HG03442 (cell line): ENCODE data around the gene PAOX.
"Not testable (repeated sequence)": the region's sequence is repeated elsewhere in the genome, so short reads cannot be mapped to it uniquely, and the experiment has no call there.

Experiments used
- ATAC-seq: cut with Tn5 transposase; IDR thresholded peaks from one replicate; pipeline ENCODE4 v1.9.1; 2021; ENCODE audit warnings: mild to moderate bottlenecking, moderate library complexity; ENCODE audit not compliant: unreplicated experiment

PAOX gene

DNA sequence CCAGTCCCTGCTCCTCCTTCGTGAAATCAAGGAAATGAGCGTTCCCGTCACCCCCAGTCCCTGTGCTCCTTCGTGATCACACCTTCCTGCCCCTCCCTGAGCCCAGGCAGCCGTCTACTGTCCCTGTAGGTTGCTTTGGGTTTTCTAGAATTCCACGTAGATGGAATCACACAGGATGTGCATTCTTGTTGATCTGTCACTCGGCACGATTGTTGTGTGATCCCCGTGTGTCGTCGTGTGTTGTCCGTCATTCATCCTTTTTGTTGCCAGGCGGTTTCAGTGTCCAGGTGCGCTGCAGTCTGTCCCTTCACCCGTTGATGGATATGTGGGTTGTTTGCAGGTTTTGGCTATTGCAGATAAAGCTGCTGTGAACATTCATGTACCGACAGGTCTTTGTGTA, 24.3 kb downstream of the PAOX start:
- ATAC-seq: no peak

DNA sequence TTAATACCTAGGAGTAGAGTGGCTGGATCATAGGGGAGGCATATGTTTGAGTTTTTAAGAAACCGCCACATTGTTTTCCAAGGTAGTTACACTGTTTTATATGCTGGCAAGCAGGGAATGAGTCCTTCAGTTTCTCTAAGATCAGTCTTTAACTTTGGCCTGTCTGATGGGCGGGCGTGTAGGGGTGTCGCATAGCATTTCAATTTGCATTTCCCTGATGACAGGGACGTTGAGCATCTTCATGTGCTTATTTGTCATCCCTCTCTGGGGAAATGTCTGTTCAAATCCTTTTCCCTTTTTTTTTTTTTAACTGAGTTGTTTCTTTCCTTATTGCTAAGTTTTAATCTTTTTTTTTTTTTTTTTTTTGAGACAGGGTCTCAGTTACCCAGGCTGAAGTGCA, 24.7 kb downstream of the PAOX start:
- ATAC-seq: no peak

DNA sequence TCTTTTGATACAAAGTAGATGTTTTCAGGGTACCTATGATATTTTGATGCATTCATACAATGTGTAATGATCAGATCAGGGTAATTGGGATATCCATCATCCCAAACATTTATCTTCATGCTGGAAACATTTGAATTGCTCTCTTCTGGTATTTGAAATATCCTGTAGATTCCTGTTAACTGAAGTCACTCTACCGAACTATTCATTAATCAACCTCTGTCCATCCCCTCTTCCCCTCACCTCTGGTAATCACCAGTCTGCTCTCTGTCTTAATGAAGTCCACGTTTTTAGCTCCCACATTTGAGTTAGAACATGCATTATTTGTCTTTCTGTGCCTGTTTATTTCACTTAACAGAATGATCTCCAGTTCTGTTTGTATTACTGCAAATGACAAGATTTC, 26.2 kb downstream of the PAOX start:
- ATAC-seq: no peak

DNA sequence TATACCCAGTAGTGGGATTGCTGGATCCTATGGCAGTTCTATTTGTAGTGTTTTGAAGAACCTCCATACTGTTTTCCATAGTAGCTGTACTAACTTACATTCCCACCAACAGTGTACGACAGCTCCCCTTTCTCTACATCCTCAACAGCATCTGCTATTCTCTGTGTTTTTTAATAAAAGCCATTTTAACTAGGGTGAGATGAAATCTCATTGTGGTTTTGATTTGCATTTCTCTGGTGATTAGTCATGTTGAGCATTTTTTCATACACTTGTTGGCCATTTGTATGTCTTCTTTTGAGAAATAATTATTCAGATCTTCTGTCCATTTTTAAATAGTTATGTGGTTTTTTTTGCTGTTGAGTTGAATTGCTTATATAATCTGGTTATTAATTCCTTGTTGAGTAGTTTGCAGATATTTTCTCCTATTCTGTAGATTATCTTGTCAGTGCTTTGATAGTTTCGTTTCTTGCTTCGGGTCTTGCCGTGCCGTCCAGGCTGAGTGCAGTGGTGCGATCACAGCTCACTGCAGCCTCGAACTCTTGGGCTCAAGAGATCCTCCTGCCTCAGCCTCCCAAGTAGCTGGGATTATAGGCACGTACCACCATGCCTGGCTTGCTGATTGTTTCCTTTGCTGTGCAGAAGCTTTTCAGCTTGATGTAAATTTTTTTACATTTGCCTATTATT, 26.9 kb downstream of the PAOX start:
- peak; percentile 40 for ATAC-seq

DNA sequence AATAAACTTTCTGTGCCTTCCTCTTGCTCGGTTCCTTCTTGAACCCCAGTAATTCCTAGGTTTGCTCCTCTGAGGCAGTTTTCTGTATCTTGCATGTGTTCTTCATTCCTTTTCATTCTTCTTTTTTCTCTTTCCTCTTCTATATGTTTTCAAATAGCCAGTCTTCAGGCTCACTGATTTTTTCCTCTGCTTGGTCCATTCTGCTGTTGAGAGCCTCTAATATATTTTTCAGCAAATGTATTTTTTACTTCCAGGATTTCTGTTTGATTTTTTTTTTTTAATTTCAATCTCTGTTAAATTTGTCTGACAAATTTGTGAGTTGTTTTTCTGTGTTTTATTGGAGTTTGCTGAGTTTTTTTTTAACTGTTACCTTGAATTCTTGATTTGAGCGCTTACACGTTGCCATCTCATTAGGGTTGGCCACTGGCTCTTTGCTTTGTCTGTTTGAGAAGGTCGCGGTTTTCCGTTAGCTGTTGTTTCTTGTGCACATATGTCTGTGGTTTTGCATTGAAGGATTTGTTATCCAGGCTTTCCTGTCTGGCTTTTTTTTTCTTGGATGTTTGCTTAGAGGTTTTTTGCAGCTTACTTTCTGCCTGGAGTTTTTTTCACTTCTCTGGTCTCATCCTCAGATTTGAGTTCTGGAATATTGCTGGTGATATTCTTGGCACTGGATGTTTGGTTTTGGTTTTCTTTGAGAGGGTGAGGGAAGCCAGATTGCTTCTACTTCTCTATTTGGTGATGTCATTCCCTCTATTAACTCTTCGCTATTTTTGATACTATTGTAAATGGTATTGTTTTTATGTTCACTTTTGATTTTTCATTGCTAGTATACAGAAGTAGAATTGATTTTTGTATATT, 32.7 kb downstream of the PAOX start:
- no peak for ATAC-seq

DNA sequence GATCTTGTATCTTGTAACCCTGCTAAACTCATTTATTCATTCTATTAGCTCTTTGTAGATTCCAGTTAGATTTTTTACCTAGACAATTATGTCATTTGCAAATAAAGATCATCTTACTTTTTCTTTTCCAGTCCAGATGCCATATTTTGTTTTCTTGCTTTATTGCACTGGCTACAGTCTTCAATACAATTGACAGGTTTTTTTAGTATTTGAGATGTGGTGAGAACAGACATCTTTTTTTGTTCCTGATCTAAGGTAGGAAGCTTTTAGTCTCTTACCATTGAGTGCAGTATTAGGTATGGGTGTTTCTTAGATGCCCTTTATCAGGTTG, 33.3 kb downstream of the PAOX start:
- no peak for ATAC-seq

DNA sequence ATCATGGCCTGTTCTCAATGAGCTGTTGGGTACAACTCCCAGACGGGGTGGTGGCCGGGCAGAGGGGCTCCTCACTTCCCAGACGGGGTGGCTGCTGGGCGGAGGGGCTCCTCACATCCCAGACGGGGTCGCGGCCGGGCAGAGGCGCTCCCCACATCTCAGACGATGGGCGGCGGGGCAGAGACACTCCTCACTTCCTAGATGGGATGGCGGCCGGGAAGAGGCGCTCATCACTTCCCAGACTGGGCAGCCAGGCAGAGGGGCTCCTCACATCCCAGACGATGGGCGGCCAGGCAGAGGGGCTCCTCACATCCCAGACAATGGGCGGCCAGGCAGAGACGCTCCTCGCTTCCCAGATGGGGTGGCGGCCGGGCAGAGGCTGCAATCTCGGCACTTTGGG, 35.3 kb downstream of the PAOX start:
- ATAC-seq: not testable (repeated sequence)

DNA sequence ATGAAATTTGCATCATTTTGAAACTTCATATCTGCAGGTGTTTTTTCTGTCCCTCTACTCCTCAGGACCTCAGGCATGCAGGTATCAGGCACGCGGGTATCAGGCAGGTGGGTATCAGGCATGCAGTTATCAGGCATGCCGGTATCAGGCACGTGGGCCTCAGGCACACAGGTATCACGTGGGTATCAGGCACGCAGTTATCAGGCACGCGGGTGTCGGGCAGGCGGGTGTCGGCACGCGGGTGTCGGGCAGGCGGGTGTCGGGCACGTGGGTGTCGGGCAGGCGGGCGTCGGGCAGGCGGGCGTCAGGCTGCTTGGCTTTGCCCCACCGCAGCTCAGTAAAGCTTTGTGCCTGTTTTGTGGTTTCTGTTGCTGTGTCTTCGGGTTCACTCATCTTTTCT, 36.7 kb downstream of the PAOX start:
- ATAC-seq: no peak

DNA sequence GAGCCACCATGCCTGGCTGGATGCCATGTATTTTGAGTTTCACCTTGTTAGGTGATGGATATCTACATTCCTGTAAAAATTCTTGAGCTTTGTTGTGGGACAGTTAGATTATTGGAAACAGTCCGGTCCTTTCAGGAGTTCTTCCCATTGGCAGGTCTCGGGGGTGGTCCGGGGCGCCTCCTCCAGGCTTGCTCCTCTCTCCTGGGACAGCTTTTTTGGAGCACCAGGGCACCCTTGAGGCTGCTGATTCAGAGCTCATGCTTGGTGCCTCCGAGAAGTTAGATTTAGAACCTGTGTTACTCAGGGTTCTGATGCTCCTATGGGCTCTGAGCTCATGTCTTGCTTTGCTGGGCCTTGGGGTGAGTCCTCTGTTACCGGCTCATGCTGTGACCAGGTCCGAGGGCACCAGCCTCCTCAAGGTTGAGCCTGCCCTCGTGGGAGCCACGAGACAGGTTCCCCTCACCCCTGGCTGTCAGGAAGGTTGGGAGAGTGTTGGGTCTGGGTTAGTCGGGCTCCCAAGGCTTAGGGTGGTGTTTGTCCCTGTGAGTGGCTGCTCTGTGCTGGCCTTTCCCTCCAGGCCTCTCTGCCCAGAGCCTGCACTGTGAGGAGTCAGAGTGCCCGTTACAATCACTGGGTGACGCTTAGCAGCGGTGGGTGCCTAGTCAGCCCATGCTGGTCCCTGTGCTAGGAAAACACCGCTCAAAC, 39.4 kb downstream of the PAOX start:
- no peak for ATAC-seq

DNA sequence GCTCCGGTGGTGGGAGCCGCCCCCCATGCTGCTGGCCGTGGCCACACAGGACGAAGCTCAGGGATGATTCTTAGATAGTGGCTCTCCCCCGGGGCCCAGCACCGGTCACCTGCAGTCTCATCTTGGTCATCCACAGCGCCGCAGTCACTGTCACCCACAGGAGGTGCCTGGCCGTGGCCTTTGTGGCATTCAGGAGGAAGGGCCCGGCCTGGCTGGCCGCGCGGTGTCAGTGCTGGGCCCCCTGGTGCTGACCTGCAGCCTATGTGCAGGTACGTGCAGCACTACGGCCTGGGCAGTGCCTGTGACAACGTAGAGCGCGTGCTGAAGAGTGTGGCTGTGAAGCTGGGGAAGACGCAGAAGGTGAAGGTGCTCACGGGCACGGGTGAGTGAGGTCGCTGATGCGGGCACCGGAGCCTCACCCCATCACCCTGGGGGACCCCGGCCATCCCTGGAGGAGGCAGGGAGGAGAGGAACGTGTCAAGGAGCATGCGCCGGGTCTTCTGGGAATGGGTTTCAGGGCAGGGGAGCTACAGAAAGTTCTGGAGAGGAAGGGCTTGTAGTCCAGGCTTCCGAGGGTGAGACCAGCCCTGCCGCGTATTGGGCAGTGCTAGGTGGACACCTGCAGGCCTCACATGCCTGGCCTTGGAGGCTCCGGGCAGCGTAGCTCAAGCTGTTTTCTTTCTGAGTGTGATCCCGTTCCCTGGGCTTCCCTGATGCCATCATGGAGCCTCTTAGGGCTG, 40.3 kb downstream of the PAOX start:
- ATAC-seq: no peak

DNA sequence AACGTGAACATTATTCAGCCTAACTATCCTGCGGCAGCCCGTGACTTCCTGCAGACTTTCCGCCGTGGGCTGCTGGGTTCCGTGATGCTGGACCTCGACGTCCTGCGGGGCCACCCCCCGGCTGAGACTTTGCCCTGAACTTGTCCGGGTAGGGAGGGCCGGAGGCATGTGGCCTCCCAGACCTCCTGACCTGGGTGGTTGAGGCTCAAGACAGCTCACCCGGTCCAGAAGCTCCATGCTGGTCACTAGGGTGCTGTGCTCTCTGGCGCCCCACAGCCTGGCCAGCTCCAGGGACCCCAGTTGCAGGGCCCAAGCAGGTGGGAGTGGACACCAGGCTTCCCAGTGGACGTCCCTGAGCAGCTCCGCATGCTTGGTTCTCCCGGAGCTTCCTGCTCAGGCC, 41.0 kb downstream of the PAOX start:
- no peak for ATAC-seq

DNA sequence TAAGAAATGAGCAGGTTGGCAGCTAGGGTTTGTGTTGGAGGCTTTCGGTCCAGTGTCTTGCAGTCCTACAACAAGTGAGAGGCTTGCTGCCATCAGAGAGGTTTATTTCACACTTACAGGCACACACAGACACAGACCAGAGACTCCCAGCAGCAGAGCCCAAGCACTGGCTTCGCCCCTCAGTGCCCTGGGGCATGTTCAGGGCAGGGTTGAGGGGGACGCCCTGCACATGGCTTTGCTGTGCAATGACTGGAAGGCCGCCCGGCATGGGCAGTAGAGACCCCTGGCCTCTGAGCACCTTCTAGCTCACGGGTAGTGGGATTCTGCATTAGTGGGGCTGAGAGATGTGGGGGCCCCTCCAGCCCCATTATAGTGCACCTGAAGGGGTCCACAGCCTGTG, 41.5 kb downstream of the PAOX start:
- no peak for ATAC-seq

DNA sequence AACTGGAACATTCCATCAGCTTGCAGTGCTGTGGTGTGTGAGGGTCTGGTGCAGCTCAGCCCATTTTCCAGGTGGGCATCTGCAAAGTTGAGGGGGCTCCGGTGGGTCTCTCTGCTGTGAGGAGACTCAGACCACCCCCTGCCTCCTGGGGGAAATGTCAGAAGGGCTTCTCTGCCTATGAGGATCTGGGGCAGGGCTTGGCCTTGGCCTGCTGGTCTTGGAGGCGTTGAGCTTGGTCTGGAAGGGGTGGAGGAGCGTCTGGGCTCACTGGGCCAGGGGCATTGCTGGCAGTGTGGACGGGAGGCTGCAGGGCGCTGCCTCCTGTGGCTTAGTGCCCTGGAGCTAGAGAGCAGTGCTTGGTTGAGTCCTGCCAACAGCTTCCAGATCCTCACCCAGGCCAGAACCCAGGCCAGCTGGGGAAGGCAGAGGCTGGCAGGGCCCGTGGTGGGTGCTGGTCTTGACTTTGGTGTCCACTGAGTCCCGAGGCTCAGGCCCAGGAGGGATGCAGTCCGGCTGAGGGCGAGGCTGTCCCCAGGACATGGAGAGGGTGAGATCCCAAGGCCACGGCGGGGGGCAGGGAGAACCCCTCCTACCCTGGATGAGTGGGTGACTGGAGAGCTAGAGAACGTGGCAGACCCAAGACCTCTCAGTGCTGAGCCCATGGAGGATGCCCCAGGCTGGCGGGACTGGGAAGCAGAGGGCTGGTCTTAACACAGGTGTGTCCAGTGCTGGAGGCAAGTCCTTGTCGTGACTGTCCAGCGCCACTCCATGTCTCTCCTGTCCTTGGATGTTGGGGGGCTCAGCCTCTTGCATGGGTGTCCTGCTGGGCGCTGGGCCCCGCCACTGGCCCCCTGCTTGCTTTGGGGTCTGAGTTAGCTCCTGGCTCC, 42.5 kb downstream of the PAOX start:
- ATAC-seq: no peak

DNA sequence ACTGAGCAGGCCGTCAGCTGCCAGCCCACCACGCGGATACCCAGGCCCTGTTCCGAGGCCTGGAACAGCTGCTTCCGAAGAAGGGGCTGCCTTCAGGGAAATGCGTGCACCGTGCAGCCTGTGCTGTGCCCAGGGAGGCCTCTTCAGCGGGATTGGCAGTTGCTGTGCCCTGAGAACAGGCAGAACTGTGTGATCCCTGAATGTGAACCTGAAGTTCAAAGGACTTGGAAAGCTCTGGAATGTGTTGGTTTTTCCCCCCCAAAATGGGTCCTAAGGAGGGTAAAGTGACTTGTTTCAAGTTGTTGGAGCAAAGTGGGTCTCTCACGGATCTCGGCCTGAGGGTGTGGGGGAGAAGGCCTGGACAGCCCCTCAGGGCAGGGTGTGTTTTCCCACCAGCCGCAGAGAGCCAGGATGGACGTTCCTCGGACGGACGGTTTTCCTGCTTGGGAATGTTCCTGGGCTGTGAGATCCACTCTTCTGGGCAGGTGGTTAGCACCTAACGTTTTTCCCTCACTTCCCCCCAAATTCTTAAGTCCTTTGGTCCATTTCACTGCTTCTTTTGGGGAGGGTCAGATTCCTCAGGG, 43.3 kb downstream of the PAOX start:
- no peak for ATAC-seq

DNA sequence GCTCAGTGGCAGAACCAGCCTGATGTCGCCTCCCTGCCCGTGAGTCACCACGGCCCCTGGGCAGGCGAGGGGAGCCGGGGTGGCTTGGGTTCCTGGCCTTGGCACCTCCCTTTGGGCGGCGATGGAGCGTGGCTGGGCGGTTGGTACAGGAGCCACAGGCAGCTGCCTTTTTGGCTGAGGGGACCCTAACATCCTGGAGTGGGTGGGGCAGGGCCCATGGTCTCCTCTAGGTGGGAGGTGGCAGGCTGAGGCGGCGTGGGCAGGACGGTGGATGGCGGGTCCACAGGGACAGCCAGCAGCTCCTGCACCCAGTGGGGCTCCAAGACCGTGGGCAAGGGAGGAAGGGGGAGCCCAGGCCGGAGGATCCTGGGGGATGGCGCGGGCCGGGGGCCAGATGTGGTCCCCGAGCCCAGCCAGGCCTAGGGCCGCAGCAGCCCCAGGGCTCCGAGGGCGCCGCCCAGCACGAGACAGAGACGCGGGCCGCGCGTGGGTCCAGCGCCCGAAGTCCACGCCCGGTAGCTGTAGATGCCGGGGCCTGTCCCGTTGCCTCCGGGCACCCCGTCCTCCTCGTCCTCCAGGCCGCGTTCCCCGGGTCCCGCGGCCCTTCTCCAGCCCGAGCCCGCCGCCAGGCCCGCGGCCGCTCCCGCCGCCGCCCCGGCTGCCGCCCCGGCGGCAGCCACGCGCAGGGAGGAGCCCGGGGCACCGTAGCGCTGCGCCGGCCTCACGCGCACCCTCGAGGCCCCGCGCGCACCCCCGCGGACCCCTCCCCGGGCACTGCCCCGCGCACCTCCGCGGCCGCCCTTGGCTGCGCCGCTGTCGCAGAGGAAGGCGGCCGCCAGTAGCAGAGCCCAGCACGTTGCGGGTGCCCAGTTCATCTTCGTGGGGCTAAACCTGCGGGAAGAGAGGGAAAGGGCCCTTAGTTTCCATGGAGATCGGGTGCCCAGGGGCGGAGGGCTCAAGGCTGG, 44.0 kb downstream of the PAOX start:
- no peak for ATAC-seq

DNA sequence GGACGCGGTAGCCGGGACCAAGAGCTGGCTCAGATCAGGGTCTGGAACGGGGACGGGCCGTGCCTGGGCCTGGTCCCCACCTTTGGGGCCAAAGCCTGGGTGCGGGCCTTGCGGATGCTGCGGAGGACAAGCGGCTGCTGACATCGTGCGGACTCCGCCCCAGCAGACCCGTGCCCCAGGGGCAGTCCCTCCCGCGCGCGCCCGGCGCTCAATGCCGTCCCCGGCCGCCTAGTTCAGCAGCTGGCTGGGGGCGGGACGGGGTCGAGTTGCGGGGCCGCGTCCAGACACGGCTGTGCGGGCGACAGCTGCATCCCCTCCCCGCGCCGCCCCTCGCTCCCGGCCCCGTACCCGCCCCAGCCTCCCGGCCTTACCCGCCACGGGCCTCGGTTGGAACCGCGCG, 45.0 kb downstream of the PAOX start:
- not testable (repeated sequence) for ATAC-seq

DNA sequence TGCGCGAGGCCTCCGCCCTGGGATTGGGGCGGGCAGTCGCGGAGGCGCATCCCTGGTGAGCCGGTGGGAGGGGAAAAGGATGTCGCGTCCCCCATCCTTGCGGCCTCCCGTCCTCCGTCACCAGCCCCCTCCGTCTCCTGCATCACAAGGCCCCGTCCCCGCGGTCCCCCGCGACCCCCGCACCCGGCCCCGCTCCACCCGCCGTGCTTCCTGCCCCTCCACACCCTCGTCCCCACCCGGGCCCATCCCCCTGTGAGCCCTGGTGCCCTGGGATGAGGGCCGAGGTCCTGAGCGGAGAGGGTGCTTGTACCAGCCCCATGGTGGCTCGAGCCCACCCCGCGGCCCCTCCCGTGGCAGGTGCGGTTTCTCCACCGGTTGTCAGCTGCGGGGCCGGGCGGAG, 45.5 kb downstream of the PAOX start, which contains the start of gene SPRN:
Gene SPRN (minus strand): TSS at position 25 of the 400 bp plus-strand sequence. CDS start 944 bp downstream, outside the sequence.
- not testable (repeated sequence) for ATAC-seq

DNA sequence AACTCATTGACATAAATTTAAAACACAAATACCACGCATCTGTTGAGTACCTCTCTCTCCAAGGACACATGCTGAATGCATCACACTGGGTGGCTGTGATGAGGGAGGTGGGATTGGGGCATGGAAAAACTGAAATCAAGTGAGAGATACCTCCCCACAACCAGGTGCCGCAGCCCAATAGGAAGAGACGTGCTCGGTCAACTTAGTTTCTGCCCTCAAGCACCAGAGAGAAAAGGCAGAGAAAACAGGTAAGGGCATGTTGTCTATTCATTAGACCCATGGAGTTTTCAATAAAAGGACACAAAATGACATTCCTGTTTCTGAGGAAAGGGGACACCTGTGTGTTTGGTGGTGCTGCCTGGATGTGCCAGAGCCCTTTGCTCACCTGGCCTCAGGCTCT, 50.5 kb downstream of the PAOX start:
- not testable (repeated sequence) for ATAC-seq
